H7 (cell line): ENCODE measurements around the gene MEST. TPM values are rescaled to one million over a fixed set of nuclear protein-coding genes. Genes with fewer than 3 reads are reported as not detected.
A peak's percentile ranks its signal among the peaks of the same experiment; 100 is the strongest.

ENCODE experiments used
- DNase-seq: peaks from one replicate; pipeline ENCODE4 v3.0.0; 2012
- H3K27me3 ChIP-seq: 2 replicates; pipeline ENCODE4 v1.6.0; 2011; ENCODE audit warnings: mild to moderate bottlenecking, low read length; ENCODE audit not compliant: control insufficient read depth, insufficient read depth
- H3K36me3 ChIP-seq: replicated peaks from 2 replicates; pipeline ENCODE4 v1.5.1; 2011; ENCODE audit warnings: low read length; ENCODE audit not compliant: control insufficient read depth, insufficient read depth
- H3K4me3 ChIP-seq: 2 replicates; pipeline ENCODE4 v1.5.1; 2011; ENCODE audit warnings: low read depth, mild to moderate bottlenecking, control low read depth, low read length, moderate library complexity; ENCODE audit not compliant: insufficient read depth
- total RNA-seq: library from RNA; depleted of rRNA; stranded (reverse); fragments of >200 nt; shearing (Covaris generic); gene quantifications from 2 replicates; pipeline ENCODE4 v1.2.3, GENCODE V29; 2014

Gene MEST
- total RNA-seq, 1 experiment from 2014 or later, result 154 TPM

DNA sequence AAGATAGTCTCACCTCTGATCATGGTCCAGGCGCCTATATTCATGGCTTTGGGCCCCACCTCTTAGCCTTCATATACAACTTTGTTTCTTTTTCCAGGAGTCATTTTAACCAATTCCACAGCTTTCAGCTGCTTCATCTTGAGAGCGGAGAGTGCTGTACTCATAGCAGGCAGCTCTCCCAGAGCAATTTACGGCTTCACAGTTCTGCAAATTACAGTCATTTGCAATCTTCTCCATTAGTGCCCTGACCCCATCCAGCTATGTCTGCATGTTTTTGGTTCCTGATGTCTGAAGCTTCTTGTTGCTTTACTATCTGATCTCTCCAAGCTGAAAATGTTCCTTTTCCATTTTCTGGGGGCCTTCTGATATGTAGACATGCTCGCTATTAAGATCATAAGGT lies 18.0 kb upstream of the MEST start:
- DNase-seq, result no peak
- H3K4me3 ChIP-seq, result no peak overlapping the region
- H3K36me3 ChIP-seq, result no peaks in the 10 kb centered on the region

DNA sequence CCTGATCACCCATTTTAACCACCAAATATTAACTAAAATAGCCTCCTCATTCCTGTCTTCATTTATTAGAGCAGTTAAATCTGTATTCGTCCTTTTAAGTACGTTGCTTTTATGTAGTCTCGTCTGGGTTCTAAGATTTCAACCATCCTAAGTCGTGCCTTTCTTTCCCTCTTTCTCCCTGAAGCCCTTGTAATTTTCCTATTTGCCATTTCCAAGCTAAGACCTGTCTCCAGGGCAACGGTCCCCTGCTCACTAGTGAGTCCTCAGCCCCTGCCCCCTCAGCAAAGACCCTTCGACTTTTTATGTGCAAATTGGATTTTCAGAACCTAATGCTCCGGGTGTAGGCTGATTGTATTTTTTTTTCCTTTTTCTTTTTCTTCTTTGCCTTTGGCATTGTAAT lies 16.1 kb upstream of the MEST start:
- Histone ChIP-seq H3K4me3 (no peak overlapping the region), H3K27me3 (no peaks in the 10 kb centered on the region), H3K36me3 (no peaks in the 10 kb centered on the region)
- DNase-seq, result no peak

More for the DNA sequence above, 18.0 kb upstream of the MEST start:
- no peaks in the 10 kb centered on the region for H3K27me3 ChIP-seq

DNA sequence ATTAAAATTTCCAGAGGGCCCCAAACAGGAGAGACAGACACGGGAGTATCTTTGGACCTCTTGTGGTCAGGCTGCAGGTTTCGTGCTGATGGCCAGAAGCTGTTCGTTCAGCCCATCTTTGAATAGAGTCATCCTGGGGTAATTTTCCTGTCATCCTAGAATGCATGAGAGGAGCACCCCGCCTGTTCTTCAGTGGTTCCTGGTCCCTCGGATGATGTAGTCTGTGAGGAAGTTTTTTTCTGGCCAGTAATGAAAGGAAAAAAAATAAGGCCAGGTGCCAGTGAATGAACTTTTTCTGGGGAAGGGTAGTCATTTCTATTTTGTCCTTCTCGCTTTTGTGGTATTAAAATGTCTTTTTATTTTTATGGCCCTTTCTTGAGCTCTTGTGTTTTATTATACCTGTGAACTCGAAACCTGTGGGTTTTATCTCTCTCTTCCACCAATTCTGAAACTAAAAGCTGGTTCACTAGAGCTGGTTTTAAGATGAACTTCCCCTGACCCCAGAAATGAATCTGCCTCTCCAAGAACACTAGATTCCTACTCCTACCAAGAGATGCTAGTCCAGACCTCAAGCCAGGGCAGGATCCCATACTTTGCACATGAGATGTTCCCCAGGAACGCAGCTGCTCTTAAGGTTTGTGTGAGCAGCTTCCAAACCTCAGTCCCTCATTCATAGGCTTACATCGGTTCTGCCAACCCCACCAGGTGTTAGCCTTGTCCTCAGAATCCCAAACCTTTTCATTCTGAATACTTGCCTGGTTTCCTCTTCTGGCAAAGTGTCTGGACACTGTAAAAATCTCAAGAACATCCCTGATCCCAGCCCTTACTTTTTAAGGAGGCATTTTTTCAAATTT lies 15.4 kb upstream of the MEST start:
- DNase-seq, result no peak
- Histone ChIP-seq H3K4me3 (no peak overlapping the region), H3K27me3 (no peaks in the 10 kb centered on the region), H3K36me3 (no peaks in the 10 kb centered on the region)

DNA sequence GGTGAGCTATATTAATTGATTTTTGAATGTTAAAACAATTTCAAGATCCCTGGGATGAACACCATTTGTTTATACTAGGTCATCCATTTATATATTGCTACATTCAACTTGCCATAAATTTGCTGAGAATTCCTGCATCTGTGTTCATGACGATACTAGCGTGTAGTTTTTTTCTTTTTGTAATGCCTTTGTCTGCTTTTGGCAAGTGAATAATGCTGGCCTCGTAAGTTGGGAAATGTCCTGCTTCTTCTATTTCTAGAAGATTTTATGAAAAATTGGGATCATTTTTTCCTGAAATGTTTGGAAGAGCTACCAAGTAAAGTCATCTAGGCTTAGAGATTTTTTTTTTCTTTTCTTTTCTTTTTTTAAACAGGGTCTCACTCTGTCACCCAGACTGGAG lies 12.9 kb upstream of the MEST start:
- DNase-seq, result no peak
- H3K27me3 ChIP-seq, result no peaks in the 10 kb centered on the region

DNA sequence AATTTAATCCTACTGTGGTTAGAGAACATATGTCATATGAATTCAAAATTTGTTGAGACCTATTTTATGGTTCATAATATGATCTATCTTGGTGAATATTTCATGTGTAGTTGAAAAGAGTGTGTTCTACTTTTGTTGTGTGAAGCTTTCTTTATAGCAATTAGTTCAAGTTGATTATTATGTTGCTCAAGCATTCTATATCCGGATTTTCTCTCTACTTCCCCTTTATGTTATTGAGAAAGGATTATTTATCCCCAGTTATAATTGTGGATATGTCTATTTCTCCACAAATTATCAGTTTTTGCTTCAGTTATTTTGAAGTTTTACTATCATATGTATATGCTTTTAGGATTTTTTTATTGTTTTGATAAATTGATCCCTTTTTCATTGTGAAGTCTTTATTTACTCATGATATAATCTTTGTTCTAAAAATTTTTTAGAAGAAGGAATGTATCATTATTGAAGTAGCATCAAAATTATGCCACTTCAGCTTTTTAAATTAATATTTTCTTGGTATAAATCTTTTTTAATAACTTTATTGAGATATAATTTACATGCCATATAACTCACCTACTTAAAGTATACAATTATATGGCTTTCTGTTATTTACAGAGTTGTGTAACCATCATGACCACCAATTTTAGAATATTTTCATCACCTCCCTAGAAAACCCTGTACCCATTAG lies 12.0 kb upstream of the MEST start:
- no peak for DNase-seq
- H3K36me3 ChIP-seq, result no peaks in the 10 kb centered on the region
- no peaks in the 10 kb centered on the region for H3K27me3 ChIP-seq
- no peak overlapping the region for H3K4me3 ChIP-seq

More for the DNA sequence above, 12.9 kb upstream of the MEST start:
- Histone ChIP-seq H3K4me3 (no peak overlapping the region), H3K36me3 (no peaks in the 10 kb centered on the region)

DNA sequence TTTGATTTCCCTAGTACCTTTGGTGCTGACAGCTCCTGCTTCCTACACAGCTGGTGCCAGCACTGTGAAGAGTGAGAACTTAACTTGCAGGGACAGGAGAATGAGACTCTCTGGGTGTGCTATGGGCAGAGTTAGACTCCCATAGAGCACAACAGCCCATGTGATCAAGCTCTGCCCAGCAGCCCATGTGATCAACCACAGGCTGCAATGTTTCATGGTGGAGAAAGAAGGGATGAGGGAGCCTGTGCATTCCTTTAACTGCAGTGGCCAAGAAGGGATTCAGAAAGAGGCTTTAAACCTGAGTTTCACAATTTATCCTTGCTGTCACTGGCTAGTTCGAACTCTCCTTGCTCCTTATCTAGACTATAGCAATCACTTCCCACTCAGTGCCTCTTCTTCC lies 10.0 kb upstream of the MEST start:
- DNase-seq, result no peak
- Histone ChIP-seq H3K27me3 (no peaks in the 10 kb centered on the region), H3K4me3 (no peak overlapping the region), H3K36me3 (no peaks in the 10 kb centered on the region)

DNA sequence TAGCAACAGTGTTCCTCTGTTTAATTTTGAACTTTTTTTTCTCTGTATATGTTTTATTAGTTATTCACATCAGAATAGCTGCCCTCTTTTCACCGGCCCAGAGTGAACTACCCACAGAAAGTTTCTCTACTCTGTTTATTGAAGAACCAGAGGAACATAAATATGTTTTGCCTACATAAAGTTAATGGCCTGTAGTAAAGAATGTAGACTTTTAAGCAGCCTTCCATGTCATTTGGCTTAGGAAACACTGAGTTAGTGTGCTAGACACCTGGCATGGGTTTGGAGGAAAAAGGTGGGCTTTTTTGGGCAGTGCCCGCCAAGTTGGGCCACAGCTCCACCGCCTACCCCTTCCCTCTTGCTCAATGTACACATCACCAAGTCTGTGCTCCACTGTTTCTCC lies 8.9 kb upstream of the MEST start:
- Histone ChIP-seq H3K4me3 (no peak overlapping the region), H3K27me3 (no peaks in the 10 kb centered on the region), H3K36me3 (no peaks in the 10 kb centered on the region)
- DNase-seq, result no peak

DNA sequence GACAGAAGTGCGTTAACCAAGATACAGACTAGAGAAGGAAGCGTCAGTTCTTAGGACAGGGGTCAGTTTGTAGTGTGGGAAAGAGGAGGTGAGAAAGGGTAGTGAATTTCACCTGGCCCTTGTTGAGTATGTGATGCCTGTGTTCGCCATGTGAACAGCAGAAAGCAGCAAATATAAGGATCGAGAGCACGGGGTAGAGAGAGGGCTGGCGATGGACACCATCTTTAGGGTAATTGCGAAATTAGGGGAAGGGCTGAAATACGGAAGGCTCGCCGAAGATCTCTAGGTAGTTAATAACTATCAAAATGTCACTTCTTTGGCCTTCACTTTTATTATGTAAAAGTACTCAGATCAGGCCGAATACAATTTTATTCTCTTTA lies 6.2 kb upstream of the MEST start:
- no peak for DNase-seq
- Histone ChIP-seq H3K4me3 (peak overlapping the region; percentile 78; the same call in 1 of the 2 replicates), H3K36me3 (no peaks in the 10 kb centered on the region), H3K27me3 (no peaks in the 10 kb centered on the region)

DNA sequence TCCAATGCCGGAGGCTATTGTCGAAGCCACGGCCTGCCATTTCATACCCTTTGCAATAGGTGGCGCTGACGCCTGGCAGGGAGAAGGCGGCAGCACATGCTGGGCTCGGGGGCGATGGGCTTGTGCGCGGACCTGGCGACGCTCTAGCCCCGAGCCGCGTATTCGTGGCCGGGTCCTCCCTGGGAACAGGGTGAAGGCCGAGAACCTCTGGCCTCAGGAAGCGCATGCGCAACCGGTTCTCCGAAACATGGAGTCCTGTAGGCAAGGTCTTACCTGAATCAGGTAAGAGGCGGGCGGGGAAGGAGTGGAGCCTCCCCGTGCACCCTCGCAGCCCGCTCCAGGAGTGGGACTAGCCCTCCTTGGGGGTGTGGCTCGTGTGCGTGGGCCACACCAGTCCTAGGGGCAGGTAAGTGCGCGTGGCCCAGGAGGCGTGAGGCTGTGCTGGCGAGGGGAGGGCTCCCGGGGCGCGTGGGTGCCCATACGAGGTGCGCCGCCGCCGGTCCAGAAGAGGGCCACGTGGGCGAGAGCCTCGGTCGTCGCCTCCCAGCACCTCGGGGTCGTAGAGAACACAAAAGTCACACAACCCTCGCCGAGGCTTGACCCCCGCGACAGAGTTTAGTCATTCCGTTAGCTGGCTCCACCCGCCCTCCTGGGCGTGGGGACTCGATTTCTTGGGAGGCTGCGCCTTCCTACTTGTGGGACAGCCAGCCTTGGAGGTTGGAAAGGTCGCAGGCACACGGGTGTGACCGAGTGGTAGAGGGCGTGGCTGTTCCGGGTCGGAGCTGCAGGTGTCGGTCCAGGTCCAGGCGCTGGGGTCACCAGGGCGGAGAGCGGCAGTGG lies 5.6 kb upstream of the MEST start:
- no peaks in the 10 kb centered on the region for H3K36me3 ChIP-seq
- peak overlapping the region; percentile 78 for H3K4me3 ChIP-seq
- peaks cover under 1% of the 10 kb centered on the region; the same call in 1 of the 2 replicates for H3K27me3 ChIP-seq
- peak; percentile 95 for DNase-seq

DNA sequence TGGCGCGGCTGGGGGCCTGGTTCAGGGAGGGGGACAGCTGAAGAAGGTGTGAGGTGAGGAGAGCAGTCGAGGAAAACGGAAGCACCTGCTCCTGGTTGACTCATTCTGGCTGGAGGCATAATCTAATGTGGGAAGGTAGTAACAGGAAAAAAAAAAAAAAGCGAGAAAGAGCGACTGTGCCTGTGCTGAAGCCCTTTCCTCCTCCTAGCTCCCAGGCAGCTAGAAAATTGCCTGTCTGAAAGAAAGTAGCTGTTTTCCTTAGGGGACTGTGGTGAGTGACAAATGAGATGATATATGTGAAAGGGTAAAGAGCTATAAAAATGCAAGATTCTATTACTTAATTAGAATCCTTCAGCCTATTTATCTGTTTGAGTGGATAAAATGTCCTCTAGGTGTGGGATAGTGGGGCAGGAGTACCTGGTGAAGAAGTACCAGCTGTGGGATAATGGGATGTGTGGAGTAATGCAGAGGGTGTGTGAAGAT lies 4.9 kb upstream of the MEST start:
- H3K36me3 ChIP-seq, result no peaks in the 10 kb centered on the region
- no peak for DNase-seq
- H3K4me3 ChIP-seq, result peak overlapping the region; percentile 78
- H3K27me3 ChIP-seq, result peaks cover 1% of the 10 kb centered on the region

DNA sequence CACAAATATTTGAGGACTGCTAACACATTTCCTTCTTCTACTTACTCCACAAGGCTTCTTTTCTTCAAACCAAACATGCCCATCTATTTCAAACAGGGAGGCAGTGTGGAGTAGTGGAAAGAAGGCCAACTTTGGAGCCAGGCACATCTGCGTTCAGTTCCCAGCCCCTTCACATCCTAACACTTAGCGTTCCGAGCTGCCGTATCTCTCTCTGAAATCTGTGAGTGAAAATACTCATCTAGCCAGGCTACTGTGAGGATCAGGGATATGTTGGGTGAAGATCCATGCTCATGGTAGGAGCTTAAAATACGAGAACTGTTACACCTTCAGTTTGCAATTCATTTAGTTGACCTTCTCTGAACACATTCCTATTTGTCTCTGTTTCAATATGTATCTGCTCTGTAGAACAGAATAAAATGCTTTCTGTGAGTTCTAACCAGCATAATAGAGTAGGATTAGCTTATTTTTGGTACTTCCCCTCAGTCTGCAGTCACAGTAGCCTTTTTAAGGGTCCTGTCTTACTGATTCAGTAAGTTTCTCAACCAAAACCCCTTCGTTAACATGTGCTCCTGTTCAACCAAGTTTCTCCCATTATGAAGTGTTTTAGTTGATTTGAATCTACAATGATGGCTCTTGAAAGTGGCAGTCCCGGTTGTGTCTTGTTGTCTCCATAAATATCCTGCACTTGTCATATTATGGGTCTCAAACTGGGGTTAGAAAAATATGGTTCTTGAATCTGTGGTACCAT lies 3.3 kb upstream of the MEST start:
- Histone ChIP-seq H3K4me3 (no peak overlapping the region), H3K27me3 (peaks cover 11% of the 10 kb centered on the region), H3K36me3 (no peaks in the 10 kb centered on the region)
- no peak for DNase-seq

DNA sequence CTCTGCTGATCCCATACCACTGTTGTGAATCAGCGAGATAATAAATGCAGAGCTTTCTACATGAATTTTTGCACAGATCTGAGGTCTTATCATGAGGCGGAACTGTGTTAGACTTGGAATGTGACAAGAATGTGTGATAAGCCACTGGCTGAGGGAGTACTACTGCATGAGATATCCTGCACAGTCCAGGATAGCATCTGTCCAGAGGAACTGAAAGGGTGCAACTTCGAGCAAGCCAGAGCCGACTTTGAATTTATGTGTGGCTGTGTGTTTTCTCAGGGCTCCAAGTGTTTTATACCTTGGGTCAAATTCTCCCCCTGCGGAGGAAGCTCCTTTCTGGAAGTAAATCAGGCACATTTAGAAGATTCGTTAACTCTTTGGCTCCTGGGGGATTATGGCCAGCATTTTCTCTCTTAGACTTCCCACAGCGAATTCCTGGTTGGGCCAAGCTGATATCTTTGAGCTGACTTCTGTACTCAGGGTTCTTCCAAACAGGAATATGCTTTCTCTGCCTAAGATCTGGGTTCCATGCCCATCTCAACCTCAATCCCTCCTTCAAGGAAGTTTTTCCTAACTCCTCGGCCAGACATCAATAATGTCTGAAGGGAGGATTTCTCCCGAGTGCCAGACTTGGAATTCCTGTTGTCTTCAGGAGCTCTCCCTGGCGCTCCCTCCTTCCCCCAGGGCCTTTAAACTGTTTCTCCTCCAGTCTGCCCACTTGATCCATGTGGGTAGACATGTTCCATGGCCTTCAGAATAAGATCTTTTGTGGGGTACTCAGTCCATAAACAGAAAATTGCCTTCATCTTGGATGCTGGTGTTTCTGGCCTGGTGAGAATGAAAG lies 2.5 kb upstream of the MEST start:
- DNase-seq, result peak; percentile 23
- Histone ChIP-seq H3K27me3 (peaks cover 11% of the 10 kb centered on the region), H3K4me3 (no peak overlapping the region), H3K36me3 (no peaks in the 10 kb centered on the region)

DNA sequence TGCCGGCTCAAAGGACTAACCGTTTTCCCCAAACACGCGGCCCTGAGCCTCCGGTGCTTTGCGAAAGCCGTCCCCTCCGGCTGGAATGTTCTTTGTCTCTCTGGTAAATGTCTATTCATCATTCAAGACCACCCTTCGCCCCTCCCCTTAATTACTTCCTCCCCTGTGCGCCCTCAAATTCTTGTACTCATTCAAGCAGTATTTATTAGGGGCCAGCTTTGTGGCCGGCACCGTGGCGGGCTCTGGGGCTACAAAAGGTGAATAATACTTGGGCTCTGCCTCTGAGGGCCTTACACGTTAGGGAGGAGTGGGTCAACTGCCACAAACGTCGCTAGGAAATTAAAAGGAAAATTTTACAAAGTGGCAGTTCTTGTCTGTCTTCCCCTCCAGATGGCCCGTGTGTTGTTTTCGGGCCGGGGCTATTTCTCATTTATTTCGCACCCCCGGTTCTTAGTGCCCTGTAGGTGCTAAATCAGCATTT lies 1.5 kb upstream of the MEST start:
- peak; percentile 56 for DNase-seq
- Histone ChIP-seq H3K27me3 (peaks cover 11% of the 10 kb centered on the region), H3K4me3 (peak overlapping the region; percentile 46), H3K36me3 (no peaks in the 10 kb centered on the region)
